ENCODE data around the gene ABCC8.

ABCC8 gene

DNA sequence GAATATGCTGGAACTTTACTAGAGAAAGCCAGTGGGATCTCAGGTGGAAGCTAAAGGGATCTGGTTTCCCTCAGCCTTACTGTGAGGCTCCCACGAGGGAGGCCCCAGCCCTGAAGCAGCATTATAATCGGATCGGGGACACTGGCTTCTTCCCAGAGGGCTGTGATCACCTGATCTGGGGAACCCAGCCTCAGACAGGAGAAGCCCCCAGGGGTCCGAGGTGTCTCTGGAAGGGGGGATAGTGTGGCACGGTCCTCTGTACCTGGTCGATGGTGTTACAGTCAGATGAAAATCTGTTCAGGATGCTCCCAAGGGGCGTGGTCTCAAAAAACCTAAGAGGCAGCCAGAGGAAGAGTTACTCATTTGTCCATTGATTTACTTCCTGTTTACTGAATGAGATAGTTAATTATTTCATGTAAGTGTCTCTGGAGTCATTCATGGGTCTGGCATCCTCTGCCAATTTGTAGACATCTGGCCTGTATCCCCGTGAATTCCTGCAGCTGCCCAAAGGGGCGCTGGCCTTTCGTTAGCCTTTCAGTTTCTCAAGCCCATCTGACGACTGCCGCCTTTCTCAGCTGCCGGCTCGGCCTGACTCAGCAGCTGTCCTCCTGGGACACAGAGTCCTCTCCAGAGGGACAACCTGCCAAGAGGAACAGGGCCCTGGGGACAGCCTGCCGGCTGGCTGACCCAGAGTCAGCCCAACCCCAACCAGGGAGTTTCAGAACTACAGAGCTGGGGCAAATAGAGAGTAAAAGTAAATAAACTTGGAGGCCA is 71.2 kb downstream of the ABCC8 start:
- peak; percentile 42 for DNase-seq (ENCODE audit: low spot score)

DNA sequence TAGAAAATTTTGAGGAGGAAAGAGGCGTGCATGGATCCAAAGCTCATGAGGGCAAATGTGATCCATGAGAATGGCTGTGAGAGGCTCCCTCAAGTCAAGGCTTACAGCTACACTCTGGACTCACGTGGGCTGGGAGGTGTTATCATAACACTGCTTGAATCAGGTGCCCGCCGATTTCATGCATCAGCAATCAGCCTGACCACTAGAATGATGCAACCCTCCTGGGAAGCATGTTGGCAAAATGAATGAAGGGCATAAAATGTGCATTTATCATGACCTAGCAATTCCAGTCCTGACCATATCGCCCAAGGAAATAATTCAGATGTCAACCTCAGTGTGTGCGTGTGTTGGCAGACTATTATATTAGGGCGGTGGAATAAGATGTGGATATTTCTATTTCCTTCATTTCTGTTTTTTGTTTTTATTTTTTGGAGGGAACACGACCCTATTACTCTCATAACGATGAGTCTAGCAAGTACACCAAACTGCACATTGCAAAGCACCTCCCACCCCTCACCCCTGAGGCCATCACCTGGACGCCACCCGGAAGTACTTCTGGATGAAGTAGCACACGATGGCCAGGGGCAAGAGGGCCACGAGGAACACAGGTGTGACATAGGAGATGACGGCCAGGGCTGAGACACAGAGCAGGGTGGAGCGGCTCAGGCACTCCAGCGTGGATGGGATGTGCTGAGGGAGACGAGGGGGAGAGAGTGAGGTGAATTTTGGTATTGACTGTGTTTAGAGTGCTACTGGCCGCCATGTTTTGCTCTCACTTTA is 72.5 kb downstream of the ABCC8 start:
- DNase-seq (ENCODE audit: low spot score), result no peak

DNA sequence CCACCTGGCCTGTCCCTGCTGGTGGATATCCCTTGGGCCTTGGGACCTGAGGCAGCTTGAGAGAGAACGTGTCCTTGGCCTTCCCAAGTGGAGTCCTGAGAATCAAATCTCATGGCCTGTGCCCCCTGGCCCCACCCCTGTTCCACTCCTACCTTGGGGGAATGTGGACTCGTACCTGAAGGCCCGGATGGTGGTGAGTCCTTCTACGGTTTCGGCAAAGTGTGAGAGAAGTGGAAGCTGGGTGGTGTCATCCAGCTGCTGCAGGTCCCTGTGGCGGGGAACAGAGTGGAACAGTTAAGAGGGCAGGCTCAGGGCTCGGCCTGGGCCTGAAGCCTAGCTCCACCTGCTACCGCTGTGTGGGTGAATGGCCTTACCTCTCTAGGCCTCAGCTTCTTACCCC is 74.2 kb downstream of the ABCC8 start:
- DNase-seq (ENCODE audit: low spot score), result no peak

DNA sequence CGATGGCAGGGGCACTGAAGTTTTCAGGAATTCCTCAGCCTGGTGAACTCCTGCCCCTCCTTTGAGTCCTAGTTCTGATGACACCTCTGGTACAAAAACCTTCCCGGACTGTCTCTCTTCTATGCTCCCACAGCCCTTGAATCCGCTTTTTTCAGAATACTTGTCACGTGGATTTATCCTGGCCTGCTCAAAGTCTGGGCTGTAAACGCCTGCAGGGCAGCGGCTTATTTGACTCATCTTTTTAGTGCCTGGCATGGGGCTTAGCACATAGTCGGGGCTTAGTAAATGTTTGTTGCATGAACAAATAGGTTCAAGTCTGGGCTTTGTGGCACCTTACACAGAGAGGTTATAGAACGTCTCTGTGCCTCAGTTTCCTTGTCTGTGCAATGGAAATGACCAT is 74.8 kb downstream of the ABCC8 start:
- DNase-seq (ENCODE audit: low spot score), result no peak

DNA sequence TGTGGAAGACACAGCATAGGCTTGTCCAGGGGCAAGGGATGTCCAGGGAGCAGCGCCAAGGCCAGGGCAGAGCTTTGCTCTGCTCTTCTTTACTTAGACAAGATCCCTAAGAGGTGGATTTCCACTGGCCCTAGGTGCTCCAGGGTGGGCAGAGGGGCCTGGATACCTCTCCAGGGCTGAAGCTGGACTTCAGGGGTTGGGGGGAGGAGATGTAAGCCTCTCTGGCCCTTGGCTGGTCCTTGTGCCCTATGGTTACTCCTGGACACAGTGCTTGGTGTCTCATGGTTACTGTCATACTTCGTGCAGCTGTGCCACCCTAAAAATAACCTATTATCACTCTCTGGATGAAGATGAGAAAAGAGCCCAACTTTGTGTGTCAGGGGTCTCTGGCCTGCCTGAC is 75.3 kb downstream of the ABCC8 start:
- no peak for DNase-seq (ENCODE audit: low spot score)

DNA sequence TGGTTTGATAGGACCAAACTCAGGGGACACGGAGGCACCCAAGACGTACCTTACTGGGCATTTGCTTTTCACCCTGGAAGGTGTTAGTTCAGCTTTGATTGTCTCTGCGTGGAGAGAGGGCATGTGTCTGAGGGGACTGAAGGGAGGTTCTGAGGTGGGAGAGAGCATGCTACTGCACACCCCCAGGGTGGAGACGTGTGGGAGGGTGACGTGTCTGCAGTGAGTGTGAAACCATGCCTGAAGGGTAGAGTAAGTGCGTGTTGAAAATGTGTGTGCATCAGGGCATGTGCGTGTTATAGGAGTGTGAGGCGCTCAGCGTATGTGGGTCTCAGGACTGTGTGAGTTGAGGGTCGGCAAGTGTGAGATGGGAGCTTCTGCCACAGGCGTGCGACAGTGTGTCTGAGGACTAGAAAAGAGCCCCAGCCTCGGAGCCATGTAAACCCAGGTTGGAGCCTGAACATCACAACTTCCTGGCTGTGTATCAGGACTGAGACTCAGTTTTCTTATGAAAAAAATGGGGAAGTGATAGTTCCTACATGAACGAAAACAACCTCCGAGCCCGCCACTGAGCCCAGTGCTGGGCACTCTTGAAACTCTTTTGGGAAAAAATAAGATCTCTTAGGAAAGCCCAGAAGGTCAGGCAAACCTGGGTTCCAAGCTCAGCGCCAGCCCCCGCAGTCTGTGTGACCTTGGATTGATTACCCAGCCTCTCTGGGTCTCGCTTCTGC is 76.4 kb downstream of the ABCC8 start:
- no peak for DNase-seq (ENCODE audit: low spot score)

DNA sequence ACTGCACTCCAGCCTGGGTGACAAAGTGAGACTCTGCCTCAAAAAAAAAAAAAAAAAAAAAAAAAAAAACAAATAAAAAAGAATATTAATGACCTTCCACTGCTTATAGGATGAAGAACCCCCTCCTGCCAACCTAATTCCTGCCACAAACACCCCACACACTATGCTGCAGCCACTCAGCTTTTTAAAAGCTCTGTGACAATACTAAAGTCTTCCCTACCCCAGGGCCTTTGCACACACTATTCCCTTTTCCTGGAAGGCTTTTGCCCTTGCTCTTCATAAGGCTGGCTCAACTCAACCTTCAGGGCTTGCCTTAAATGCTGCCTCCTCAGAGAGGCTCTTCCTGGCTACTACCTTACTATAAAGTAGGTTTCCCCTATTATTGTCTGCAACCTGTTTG is 77.4 kb downstream of the ABCC8 start:
- DNase-seq (ENCODE audit: low spot score), result no peak

DNA sequence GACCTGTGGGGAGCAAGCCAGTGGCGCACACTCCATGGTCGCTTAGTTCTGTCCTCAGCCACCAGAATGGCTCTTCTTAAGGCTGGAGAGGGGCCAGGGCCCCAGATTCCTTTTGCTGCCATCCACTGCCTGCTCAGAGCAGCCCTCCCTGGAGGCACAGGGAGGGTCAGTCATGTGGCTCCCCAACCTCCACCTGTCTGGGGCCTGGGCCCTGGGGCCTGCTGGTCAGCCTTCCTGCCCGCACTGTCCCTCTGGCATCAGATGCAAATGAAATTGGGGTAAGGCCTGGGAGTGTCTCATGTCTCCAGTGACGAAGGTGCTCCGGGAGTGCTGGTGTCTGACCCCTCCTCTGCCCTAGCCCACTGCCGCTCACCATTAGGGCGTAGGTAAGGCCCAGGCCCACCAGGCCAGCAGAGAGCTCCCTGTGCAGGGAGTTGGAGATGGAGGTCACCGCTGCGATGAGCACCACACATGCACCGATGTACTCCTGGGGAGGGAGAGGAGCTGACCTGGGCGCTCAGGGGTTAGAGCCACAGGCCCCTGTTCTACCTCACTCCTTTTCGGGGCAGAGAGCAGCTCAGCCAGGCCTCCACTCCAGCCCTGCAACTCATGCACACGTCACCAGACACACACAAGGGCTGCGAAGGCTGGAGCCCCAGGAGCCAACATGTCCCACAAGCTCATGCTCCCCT is 79.2 kb downstream of the ABCC8 start:
- DNase-seq (ENCODE audit: low spot score), result no peak

DNA sequence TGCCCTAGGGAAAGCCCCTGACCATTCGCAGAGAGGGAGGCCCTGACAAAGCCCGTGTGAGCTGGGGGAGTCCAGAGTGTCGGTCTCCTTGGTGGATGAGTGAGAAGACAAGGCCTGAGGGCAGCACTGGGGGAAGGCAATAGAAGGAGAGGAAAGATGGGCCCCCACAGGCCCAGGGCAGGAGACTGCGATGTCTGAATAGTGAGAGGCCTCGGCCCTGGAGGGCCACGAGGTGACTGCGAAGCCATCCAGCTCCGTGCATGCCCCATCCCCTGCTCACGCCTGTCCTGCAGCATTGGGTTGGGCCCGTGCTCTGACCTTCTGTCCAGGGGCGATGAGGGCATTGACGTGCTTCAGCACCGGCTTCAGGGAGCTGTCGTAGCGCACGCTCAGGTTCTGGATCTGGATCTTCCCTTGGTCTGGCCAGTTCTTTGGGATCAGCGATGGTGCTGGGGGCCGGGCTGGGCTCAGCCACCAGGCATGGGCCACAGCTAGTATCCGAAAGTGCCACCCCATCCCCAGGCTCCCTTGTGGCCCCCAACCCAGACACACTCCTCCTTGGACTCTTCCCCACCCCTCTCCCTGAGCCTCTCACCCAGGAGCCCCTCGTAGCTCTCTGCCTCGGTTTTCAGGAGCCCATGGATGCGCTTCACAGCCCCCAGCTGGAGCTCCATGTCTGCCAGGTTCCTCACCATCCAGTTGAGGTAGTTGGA is 79.9 kb downstream of the ABCC8 start:
- no peak for DNase-seq (ENCODE audit: low spot score)

DNA sequence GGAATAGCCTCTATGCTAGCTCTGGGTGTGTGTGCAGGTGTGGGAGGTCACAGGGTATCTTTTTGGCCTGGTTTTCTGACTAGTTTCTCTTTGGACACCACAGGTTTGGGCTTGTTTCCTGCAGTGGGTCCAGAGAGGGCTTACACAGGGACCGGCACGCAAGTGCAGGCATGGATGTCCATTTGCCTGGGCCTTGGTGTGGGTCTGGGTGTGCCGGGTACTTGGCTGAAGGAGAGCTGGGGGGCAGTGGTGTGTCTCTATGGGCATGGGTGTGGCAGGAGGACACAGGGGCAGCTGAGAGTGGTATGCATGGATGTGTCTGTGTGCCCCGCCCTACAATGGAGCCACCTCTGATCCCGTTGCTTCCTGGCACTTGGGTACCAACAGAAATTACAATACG is 80.7 kb downstream of the ABCC8 start:
- no peak for DNase-seq (ENCODE audit: low spot score)

DNA sequence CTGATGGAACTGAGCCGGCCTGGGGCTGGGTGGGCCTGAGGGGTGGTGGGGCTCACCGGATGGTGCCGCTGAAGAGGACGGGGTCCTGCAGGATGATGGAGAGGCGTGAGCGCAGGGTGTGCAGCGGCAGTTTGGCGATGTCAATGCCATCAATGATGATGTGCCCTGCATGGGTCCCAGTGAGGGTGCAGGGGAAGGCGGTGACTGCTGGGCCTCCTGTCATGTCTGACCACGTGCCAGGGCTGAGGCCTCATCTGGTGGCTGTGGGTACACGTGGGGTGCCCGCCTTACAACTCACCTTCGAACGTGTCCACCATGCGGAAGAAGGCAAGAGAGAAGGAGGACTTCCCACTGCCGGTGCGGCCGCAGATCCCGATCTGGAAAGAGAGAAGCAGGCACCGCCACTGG is 81.1 kb downstream of the ABCC8 start:
- DNase-seq (ENCODE audit: low spot score), result no peak

DNA sequence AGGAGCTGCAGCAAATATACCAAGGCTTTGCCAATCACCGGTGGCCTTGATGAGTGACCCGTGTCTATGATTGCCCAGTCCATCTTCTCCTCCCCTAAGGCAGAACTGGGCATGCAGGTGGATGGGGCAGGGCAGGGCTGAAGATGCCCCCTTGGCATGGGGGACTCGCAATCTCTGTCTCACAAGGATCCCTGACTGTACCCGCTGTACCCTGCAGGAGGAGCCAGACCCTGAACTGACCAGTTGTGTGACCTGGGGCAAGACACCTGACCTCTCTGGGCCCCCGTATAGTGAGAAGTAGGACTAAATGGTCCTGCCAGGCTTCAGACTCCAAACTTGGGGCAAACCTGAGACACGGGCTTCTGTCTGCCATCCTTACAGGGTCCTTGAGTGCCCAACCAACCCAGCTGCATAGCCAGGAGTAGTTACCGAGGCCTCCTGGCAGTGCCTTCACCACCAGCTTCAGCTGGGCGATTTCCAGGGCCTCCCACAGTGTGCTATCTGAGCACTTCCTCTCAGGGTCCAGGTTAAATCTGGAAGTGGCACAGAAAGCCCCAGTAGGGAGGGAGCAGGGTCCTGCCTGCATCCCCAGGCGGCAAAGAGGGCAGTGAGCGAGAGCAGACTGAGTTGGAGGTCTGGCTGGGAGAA is 81.8 kb downstream of the ABCC8 start:
- DNase-seq (ENCODE audit: low spot score), result no peak

DNA sequence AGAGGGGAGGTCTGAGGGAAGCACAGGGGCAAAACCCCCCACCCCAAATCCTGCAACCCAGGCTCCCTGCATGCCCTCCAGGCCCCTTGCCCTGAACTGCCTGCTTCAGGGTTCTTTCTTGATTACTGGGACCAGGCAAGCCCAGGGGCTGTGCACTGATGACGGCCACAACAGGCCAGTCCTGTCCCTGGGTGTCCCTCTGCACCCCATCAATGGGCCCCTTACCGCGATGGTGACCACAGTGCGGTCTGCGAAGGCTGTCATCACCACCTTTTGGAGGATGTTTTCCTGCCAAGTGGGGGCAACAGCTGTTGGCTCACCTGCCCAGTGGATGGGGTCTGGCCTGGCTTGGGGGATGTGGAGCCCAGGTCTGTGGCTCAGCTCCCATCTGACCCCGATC is 83.2 kb downstream of the ABCC8 start:
- DNase-seq (ENCODE audit: low spot score), result no peak

DNA sequence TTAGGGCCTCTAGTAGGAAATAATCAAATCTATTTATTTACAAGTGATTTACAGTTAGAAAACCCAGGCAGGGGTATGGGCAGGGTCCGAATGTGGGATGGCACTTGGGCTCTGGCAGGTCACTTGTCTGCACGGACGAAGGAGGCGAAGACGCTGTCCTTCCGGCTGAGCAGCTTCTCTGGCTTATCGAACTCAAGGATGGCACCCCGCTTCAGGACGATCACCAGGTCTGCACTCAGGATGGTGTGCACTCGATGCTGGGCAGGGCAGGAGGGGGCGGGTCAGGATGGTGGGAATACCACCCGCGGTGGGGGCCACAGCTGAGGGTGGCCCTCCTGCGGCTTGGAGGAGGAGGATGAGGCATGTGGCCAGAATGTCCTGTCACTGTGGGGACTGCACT is 83.8 kb downstream of the ABCC8 start:
- DNase-seq (ENCODE audit: low spot score), result no peak

DNA sequence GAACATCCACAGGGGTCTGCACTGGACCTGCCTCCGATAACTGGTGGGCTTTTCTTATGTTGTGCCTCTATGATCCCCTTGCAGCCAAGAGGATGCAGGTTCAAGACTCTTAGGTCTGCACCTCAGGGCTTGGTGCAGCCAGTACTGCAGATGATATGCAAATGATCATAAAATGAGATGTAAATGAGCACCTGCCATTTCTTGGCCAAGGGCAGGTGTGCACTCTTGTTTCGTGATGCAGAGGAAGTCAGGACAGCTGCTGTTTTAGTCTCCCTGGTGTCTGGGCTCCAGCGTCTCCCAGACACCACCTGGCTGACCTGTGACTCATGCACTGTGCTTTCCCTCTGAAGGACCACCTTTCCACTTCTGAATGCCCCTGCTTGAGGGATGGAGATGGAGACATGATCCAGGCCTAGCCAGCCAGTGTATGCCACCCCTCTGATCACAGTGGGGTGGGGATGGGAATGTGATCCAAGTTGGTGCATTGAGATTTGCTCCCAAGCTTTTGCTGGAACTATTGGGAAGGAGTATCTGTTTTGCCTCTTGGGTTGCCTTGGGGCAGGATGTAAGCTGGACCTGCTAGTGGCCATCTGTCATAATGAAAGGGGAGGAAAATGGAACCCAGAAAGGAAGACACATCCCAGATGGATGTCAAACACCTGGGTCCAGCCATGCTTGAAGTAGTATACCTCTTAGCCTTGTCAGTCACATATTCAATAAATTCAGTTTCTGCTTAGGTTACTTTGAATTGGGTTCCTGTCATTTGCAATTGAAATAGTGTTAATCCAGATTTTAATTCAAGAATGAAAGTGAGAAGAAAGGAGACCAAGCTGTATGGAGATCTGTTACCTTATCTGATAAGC is 84.9 kb downstream of the ABCC8 start:
- DNase-seq (ENCODE audit: low spot score), result peak; percentile 80

DNA sequence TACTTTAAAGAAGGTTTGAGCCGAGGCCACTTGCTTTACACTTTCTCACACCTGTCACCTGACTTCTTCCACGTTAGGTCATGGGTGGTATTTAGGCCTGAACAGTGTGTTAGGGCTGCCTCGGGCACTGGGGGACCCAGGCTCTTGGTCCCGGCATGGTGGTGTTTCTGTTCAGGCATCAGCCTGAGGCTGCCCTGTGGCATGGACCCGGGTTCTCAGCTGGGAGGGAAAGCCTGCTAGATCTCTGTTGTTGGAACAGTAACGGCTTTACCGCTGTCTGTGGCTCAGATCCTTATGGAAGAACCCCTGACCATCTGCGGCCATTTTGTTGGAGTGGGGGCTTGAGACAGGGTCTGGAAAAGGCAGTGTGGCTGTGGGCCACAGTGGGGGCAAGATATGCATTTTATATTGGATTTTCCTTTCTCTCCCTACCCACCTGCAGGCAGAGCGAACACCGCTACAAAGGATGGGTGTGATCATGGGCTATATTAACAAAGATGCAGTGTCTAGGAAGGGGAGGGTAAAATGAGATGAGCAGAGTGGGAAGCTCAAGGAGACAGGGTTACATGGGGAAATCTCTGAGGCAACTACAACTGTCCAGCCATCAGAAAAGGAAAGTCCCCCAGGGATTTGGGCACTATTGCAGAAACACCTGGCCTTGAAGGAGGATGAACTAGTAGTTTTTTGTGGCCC is 86.5 kb downstream of the ABCC8 start:
- no peak for DNase-seq (ENCODE audit: low spot score)

DNA sequence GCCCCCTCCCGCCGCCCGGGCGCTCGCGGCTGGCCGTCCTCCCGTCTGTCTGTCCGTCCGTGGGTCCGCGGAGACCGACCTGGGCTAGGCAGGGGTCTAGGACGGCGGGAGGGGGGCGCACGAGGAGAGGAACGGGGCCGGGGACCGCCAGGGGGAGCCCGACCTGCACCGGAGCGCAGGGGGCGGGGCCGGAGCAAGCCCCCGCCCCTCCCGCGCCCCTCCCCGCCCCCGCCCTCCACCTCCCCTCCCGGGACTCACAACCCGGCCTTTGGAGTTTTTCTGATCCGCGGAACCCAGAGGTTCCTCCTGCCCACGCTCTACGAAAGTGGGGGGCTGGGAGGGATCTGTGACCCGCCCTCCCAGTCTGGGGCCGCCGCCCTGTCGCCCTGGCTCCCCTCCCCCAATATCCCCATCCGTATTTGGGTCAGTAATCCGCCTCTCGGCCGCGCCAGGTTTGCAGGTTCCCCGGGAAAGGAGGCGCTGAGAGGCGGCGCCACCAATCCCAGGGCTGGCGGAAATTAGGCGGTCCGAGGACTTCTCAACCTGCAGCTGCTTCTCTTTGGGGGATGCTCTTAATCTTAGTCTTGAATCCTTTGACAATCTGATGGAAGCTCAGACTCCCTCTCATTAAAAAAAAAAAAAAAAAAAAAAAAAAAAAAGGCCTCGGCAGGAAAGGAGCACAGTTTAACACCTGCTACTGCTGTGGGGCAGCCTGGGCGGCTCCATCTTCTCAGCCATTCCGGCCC is 87.3 kb downstream of the ABCC8 start:
- DNase-seq (ENCODE audit: low spot score), result peak; percentile 87

DNA sequence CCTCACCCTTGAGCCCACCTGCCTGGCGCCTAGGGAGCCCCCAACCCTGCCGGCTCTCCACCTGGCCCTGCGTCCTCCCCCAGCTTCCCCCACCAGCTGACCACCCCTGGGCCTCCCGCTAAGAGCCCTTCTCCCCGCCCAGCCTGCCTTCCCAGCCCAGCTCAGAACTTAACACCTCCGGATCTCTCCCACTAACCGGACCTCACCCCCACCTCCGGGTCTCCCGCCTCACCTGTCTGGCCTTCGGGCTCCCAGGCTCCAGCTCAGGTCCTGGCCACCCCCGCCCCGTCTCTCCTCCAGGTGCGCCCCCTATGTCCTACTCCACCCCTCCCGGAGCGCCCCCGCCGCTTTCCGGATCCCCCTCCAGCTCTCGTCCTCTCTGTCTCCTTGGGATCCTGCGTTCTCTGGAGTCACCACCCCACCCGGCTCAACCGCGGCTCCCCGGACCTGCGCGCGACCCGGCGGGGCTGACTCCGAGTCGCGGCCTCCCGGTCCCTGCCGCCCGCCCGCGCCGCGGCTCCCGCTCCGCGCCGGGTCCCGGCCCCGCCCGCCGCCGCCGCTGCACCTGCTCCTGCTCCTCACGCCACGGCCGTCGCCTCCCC is 87.9 kb downstream of the ABCC8 start, which contains the start of gene KCNJ11:
KCNJ11 (minus strand) TSS at position 51 of the 602 bp plus-strand sequence. CDS start 568 bp downstream, outside the sequence.
- no peak for DNase-seq (ENCODE audit: low spot score)
